ENCODE measurements around the gene GALNTL6.

- TF ChIP-seq POLR2A (IDR thresholded peaks at IDR 0.05) (no peak), EP300 (IDR thresholded peaks at IDR 0.05) (no peak)
Measured at GRCh38 chr4:172207258-172207657, 394.1 kb downstream of the GALNTL6 start.
